ENCODE data around the gene RAP1A.

DNA sequence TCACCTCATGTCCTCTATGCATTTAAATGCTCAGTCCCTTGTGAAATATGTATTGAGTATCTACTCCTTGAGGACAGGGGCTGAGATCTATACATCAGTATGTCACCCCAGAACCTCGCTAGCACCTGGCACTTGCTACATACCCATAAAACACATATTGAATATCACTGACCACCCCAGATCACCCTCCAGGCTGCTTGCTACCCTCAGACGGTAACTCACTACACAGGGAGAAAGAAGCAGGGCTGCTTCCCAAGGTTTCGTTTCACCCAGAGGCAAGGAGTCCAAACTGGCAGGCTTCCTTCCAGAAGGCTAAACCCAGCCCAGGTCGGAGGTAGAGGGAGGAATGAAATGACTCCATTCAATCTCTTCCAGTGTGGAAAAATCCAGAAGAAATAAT, 111.1 kb downstream of the RAP1A start:
- TF ChIP-seq, protein P1, sequence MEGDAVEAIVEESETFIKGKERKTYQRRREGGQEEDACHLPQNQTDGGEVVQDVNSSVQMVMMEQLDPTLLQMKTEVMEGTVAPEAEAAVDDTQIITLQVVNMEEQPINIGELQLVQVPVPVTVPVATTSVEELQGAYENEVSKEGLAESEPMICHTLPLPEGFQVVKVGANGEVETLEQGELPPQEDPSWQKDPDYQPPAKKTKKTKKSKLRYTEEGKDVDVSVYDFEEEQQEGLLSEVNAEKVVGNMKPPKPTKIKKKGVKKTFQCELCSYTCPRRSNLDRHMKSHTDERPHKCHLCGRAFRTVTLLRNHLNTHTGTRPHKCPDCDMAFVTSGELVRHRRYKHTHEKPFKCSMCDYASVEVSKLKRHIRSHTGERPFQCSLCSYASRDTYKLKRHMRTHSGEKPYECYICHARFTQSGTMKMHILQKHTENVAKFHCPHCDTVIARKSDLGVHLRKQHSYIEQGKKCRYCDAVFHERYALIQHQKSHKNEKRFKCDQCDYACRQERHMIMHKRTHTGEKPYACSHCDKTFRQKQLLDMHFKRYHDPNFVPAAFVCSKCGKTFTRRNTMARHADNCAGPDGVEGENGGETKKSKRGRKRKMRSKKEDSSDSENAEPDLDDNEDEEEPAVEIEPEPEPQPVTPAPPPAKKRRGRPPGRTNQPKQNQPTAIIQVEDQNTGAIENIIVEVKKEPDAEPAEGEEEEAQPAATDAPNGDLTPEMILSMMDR (conservative IDR thresholded peaks at IDR 0.05; ENCODE audit: low read depth, low read length), result no peak
- TF ChIP-seq EZH2phosphoT487 (IDR thresholded peaks at IDR 0.05; ENCODE audit: borderline replicate concordance, low read length) (no peak), EZH2 (IDR thresholded peaks at IDR 0.05; ENCODE audit: low read length, unreplicated experiment) (no peak)

All from PC-3 (cell line).